BLaER1 treated with 17β-estradiol and CSF1 and Interleukin-3, amounts not matched to agents 10 nM and 100 nM (cell line): ENCODE results near the gene TAGLN.

Source experiments
- H3K27ac ChIP-seq, 11 experiments: shearing (Covaris generic); formaldehyde crosslinking; 2 replicates each; pipeline ENCODE4 v1.8.1; 2022
- H3K27me3 ChIP-seq, 11 experiments: shearing (Covaris generic); formaldehyde crosslinking; 2 replicates each; pipeline ENCODE4 v1.8.1; 2022
- H3K36me3 ChIP-seq, 11 experiments: shearing (Covaris generic); formaldehyde crosslinking; 2 replicates each; pipeline ENCODE4 v1.8.1; 2022
- H3K4me1 ChIP-seq, 10 experiments: shearing (Covaris generic); formaldehyde crosslinking; 2 replicates each; pipeline ENCODE4 v1.8.1; 2022
- H3K4me2 ChIP-seq, 11 experiments: shearing (Covaris generic); formaldehyde crosslinking; 2 replicates each; pipeline ENCODE4 v1.8.1; 2022
- H3K4me3 ChIP-seq, 10 experiments: shearing (Covaris generic); formaldehyde crosslinking; 2 replicates each; pipeline ENCODE4 v1.8.1; 2022
- H3K9ac ChIP-seq, 11 experiments: shearing (Covaris generic); formaldehyde crosslinking; 2 replicates each; pipeline ENCODE4 v1.8.1; 2022
- H3K9me3 ChIP-seq, 11 experiments: shearing (Covaris generic); formaldehyde crosslinking; replicated peaks in 1 of 11; 2 replicates each; pipeline ENCODE4 v1.8.1; 2022
- H4K20me1 ChIP-seq, 11 experiments: shearing (Covaris generic); formaldehyde crosslinking; 2 replicates each; pipeline ENCODE4 v1.8.1; 2022
- Cebpa-rat ChIP-seq, 11 experiments: shearing (Covaris generic); IDR thresholded peaks; 2 replicates each; pipeline ENCODE4 v1.8.1; 2022

TAGLN gene

GRCh38 chr11:117183724-117184349 is 15.3 kb upstream of the TAGLN start:
- TF ChIP-seq Cebpa-rat (IDR thresholded peaks at IDR 0.05), result no peak
- Histone ChIP-seq H3K36me3 (peaks cover 8 to 44% (median 34%) of the 10 kb centered on the region in 11 experiments; a peak in 18 of 22 replicates), H3K4me2 (no peak overlapping the region), H3K9me3 (no peaks in the 10 kb centered on the region), H4K20me1 (no peaks in the 10 kb centered on the region; a peak in 2 of 22 replicates), H3K4me3 (no peak overlapping the region), H3K27me3 (no peaks in the 10 kb centered on the region), H3K27ac (0 out of 22 replicates have a peak overlapping the region, but pooled peaks of 2 of the 11 experiments have one; percentile 7 to 15), H3K4me1 (peaks cover 63 to 81% (median 69%) of the 10 kb centered on the region in 10 experiments), H3K9ac (no peak overlapping the region)

GRCh38 chr11:117185736-117186430 is 13.3 kb upstream of the TAGLN start:
- peak overlapping the region; percentile 81 to 95 (median 87) for H3K4me2 ChIP-seq
- H3K4me1 ChIP-seq, result peaks cover 65 to 85% (median 76%) of the 10 kb centered on the region in 10 experiments
- H4K20me1 ChIP-seq, result no peaks in the 10 kb centered on the region; a peak in 1 of 22 replicates
- H3K27ac ChIP-seq, result peak overlapping the region in 10 of 11 experiments; percentile 48 to 96 (median 92); a peak in 18 of 22 replicates
- no peaks in the 10 kb centered on the region for H3K27me3 ChIP-seq
- peak overlapping the region in 4 of 10 experiments; percentile 2 to 41 (median 8); a peak in 4 of 20 replicates for H3K4me3 ChIP-seq
- no peak for TF ChIP-seq Cebpa-rat (IDR thresholded peaks at IDR 0.05)
- H3K36me3 ChIP-seq, result peaks cover 8 to 61% (median 45%) of the 10 kb centered on the region in 11 experiments; a peak in 19 of 22 replicates
- peaks cover 0 to 5% (median 0%) of the 10 kb centered on the region in 11 experiments; a peak in 1 of 22 replicates for H3K9me3 ChIP-seq
- H3K9ac ChIP-seq, result peak overlapping the region in 9 of 11 experiments; percentile 28 to 79 (median 57); a peak in 15 of 22 replicates

DNA sequence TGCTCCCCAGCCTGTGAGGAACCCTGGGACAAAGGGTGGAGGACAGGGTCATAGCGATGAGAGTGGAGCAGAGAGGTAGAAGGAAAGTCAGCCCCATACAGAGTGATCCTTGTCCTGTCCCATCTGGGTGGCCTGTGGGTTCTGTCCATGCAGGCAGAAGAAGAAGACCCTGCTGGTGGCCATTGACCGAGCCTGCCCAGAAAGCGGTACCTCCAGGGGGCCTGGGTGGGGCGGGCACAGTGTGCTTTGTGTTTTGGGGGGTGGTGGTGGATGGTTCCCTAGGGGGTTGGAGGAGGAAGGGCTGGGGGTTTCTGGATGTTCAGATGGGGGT is 12.8 kb upstream of the TAGLN start:
- H3K27me3 ChIP-seq, result no peaks in the 10 kb centered on the region
- H3K4me3 ChIP-seq, result peak overlapping the region in 4 of 10 experiments; percentile 2 to 41 (median 12); a peak in 5 of 20 replicates
- H4K20me1 ChIP-seq, result no peaks in the 10 kb centered on the region; a peak in 1 of 22 replicates
- no peak for TF ChIP-seq Cebpa-rat (IDR thresholded peaks at IDR 0.05)
- H3K9ac ChIP-seq, result peak overlapping the region in 8 of 11 experiments; percentile 30 to 79 (median 70); a peak in 13 of 22 replicates
- H3K4me1 ChIP-seq, result peaks cover 64 to 85% (median 74%) of the 10 kb centered on the region in 10 experiments
- peaks cover 0 to 5% (median 0%) of the 10 kb centered on the region in 11 experiments; a peak in 1 of 22 replicates for H3K9me3 ChIP-seq
- peak overlapping the region; percentile 81 to 95 (median 87) for H3K4me2 ChIP-seq
- H3K36me3 ChIP-seq, result peaks cover 8 to 66% (median 49%) of the 10 kb centered on the region in 11 experiments; a peak in 19 of 22 replicates
- H3K27ac ChIP-seq, result peak overlapping the region in 10 of 11 experiments; percentile 48 to 96 (median 92); a peak in 17 of 22 replicates

DNA sequence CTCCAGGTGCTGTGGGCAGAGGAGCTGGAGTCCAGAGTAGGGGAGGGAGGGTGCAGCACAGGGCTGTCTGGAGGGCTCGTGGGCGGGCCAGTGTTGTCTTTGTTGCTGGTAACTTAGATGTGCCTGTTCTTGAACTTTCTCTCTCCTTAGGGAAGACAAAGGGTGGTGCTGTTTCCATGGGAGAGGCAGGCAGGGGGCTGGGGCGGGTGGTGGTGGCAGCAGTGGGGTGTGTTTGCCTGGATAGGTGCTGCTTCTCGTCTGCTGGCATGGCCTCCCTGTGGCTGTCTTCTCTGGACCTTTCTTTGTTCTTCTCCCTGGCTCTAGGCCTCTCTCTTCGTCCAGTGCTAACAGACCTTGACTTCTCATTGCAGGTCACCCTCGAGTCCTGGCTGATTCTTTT is 12.2 kb upstream of the TAGLN start:
- H3K27ac ChIP-seq, result peak overlapping the region; percentile 41 to 96 (median 92); a peak in 21 of 22 replicates
- no peak for TF ChIP-seq Cebpa-rat (IDR thresholded peaks at IDR 0.05)
- peak overlapping the region in 4 of 10 experiments; percentile 2 to 46 (median 20); a peak in 5 of 20 replicates for H3K4me3 ChIP-seq
- H3K9ac ChIP-seq, result peak overlapping the region; percentile 23 to 79 (median 68); a peak in 18 of 22 replicates
- peaks cover 59 to 85% (median 71%) of the 10 kb centered on the region in 10 experiments for H3K4me1 ChIP-seq
- H4K20me1 ChIP-seq, result no peaks in the 10 kb centered on the region
- H3K27me3 ChIP-seq, result no peaks in the 10 kb centered on the region
- H3K36me3 ChIP-seq, result peaks cover 8 to 66% (median 49%) of the 10 kb centered on the region in 11 experiments; a peak in 20 of 22 replicates
- H3K9me3 ChIP-seq, result peaks cover 0 to 5% (median 0%) of the 10 kb centered on the region in 11 experiments; a peak in 1 of 22 replicates
- H3K4me2 ChIP-seq, result peak overlapping the region; percentile 81 to 95 (median 87)

GRCh38 chr11:117187428-117187798 is 11.8 kb upstream of the TAGLN start:
- Histone ChIP-seq H3K36me3 (peaks cover 5 to 66% (median 49%) of the 10 kb centered on the region in 11 experiments; a peak in 20 of 22 replicates), H3K27ac (peak overlapping the region; percentile 41 to 96 (median 92); a peak in 21 of 22 replicates), H4K20me1 (no peaks in the 10 kb centered on the region), H3K4me1 (peaks cover 57 to 85% (median 70%) of the 10 kb centered on the region in 10 experiments), H3K4me3 (peak overlapping the region in 6 of 10 experiments; percentile 3 to 46 (median 30); a peak in 8 of 20 replicates), H3K9me3 (peaks cover 0 to 5% (median 0%) of the 10 kb centered on the region in 11 experiments; a peak in 1 of 22 replicates), H3K9ac (peak overlapping the region; percentile 23 to 79 (median 68); a peak in 19 of 22 replicates), H3K27me3 (no peaks in the 10 kb centered on the region), H3K4me2 (peak overlapping the region; percentile 81 to 95 (median 87))
- no peak for TF ChIP-seq Cebpa-rat (IDR thresholded peaks at IDR 0.05)

GRCh38 chr11:117187799-117188481 is 11.2 kb upstream of the TAGLN start:
- H3K4me1 ChIP-seq, result peaks cover 61 to 87% (median 73%) of the 10 kb centered on the region in 10 experiments
- H3K4me2 ChIP-seq, result peak overlapping the region; percentile 81 to 95 (median 87)
- H3K27ac ChIP-seq, result peak overlapping the region; percentile 41 to 96 (median 92); a peak in 21 of 22 replicates
- peak overlapping the region; percentile 23 to 79 (median 68); a peak in 21 of 22 replicates for H3K9ac ChIP-seq
- H3K36me3 ChIP-seq, result peaks cover 0 to 66% (median 49%) of the 10 kb centered on the region in 11 experiments; a peak in 20 of 22 replicates
- H3K27me3 ChIP-seq, result no peaks in the 10 kb centered on the region
- no peaks in the 10 kb centered on the region for H4K20me1 ChIP-seq
- no peak for TF ChIP-seq Cebpa-rat (IDR thresholded peaks at IDR 0.05)
- peaks cover 0 to 5% (median 0%) of the 10 kb centered on the region in 11 experiments; a peak in 1 of 22 replicates for H3K9me3 ChIP-seq
- H3K4me3 ChIP-seq, result peak overlapping the region in 6 of 10 experiments; percentile 3 to 46 (median 30); a peak in 9 of 20 replicates

- Histone ChIP-seq H3K4me3 (peak overlapping the region in 2 of 10 experiments; percentile 24 to 46; a peak in 1 of 20 replicates), H4K20me1 (no peaks in the 10 kb centered on the region), H3K27ac (peak overlapping the region; percentile 41 to 96 (median 92); a peak in 21 of 22 replicates), H3K9me3 (peaks cover 0 to 5% (median 0%) of the 10 kb centered on the region in 11 experiments; a peak in 1 of 22 replicates), H3K4me1 (peaks cover 62 to 89% (median 76%) of the 10 kb centered on the region in 10 experiments), H3K9ac (peak overlapping the region; percentile 23 to 79 (median 68); a peak in 20 of 22 replicates), H3K27me3 (no peaks in the 10 kb centered on the region), H3K36me3 (peaks cover 0 to 66% (median 49%) of the 10 kb centered on the region in 11 experiments; a peak in 19 of 22 replicates), H3K4me2 (peak overlapping the region; percentile 81 to 95 (median 87))
- TF ChIP-seq Cebpa-rat (IDR thresholded peaks at IDR 0.05), result no peak
Measured at GRCh38 chr11:117188620-117189081, 10.5 kb upstream of the TAGLN start.
